MM.1S (cell line): ENCODE data around the gene FOXF2.

Experiments
- CTCF ChIP-seq: fragments of 300-600 bp; sonication (generic); IDR thresholded peaks from 2 replicates; pipeline ENCODE4 v1.5.1; 2016; ENCODE audit warnings: antibody characterized with exemption, low read length, mixed read lengths
- EZH2 ChIP-seq: fragments of 300-600 bp; sonication (generic); optimal IDR thresholded peaks from 2 replicates; pipeline ENCODE3; 2017; ENCODE audit warnings: low read depth, mild to moderate bottlenecking, antibody characterized with exemption, low read length, mixed read lengths

- TF ChIP-seq CTCF, result peak; percentile 30
- TF ChIP-seq EZH2, result no peak
These were observed 25.4 kb upstream of the FOXF2 start for GRCh38 chr6:1363729-1364572.
